Superior temporal gyrus (tissue), 1 donor: Measurements from ENCODE around the gene TM2D3.

Source experiments
- DNase-seq: peaks from one replicate; pipeline ENCODE4 v3.0.0-alpha.2; 2016; ENCODE audit errors: extremely low spot score

TM2D3 gene

GRCh38 chr15:101623367-101624304 is 28.5 kb downstream of the TM2D3 start:
- no peak for DNase-seq

GRCh38 chr15:101621961-101622360 is 30.2 kb downstream of the TM2D3 start:
- no peak for DNase-seq

GRCh38 chr15:101620671-101621070 is 31.5 kb downstream of the TM2D3 start:
- DNase-seq = no peak

- no peak for DNase-seq
Observed at GRCh38 chr15:101619615-101619865, 32.6 kb downstream of the TM2D3 start.

GRCh38 chr15:101618851-101619614 is 33.1 kb downstream of the TM2D3 start:
- DNase-seq = no peak

- no peak for DNase-seq
Observed at GRCh38 chr15:101618076-101618475, 34.1 kb downstream of the TM2D3 start.

GRCh38 chr15:101617390-101617965 is 34.7 kb downstream of the TM2D3 start:
- DNase-seq = no peak

GRCh38 chr15:101615986-101616848 is 36.0 kb downstream of the TM2D3 start:
- no peak for DNase-seq

GRCh38 chr15:101615414-101615985 is 36.7 kb downstream of the TM2D3 start:
- no peak for DNase-seq

GRCh38 chr15:101614761-101615160 is 37.4 kb downstream of the TM2D3 start:
- DNase-seq = no peak

- DNase-seq = no peak
Observed at GRCh38 chr15:101614001-101614585, 38.1 kb downstream of the TM2D3 start.

- DNase-seq = peak; percentile 33
Observed at GRCh38 chr15:101613130-101614000, 38.8 kb downstream of the TM2D3 start.

- no peak for DNase-seq
Observed at GRCh38 chr15:101612676-101613075, 39.5 kb downstream of the TM2D3 start.

- no peak for DNase-seq
Observed at GRCh38 chr15:101611580-101612299, 40.4 kb downstream of the TM2D3 start.

GRCh38 chr15:101611007-101611406 is 41.2 kb downstream of the TM2D3 start:
- DNase-seq = no peak

- no peak for DNase-seq
Observed at GRCh38 chr15:101610611-101611000, 41.6 kb downstream of the TM2D3 start.

GRCh38 chr15:101609742-101610610 is 42.2 kb downstream of the TM2D3 start:
- no peak for DNase-seq

- DNase-seq = no peak
Observed at GRCh38 chr15:101608201-101608600, 44.0 kb downstream of the TM2D3 start.
